Lung (tissue), 12 donors: ENCODE measurements around the gene THRAP3. TPM values are rescaled to one million over a fixed set of nuclear protein-coding genes. Genes with fewer than 3 reads are reported as not detected.
A peak's percentile ranks its signal among the peaks of the same experiment; 100 is the strongest.
"Not testable (repeated sequence)": the region's sequence is repeated elsewhere in the genome, so short reads cannot be mapped to it uniquely, and the experiment has no call there.

Source experiments
- ATAC-seq: fragments of 200-7000 bp; cut with Tn5 transposase; one replicate; pipeline ENCODE4 v1.9.1; 2020; ENCODE audit warnings: moderate number of reproducible peaks; ENCODE audit not compliant: insufficient read depth, low FRiP score
- DNase-seq, 3 donors: peaks; one replicate each; pipeline ENCODE4 v3.0.0-alpha.2; 2013 to 2017
- H3K27ac ChIP-seq, 2 donors: one replicate each; pipeline ENCODE4 v1.5.1; 2013; ENCODE audit warnings: mild to moderate bottlenecking in 2 of 2, moderate library complexity in 2 of 2, control low read depth in 1 of 2, inconsistent platforms in 1 of 2, low read depth in 1 of 2, low read length in 1 of 2
- H3K27me3 ChIP-seq, 3 donors: one replicate each; pipeline ENCODE4 v1.5.1; 2013; ENCODE audit warnings: low read length in 2 of 3; ENCODE audit not compliant: control insufficient read depth in 3 of 3, insufficient read depth in 3 of 3
- H3K36me3 ChIP-seq, 4 donors: one replicate each; pipeline ENCODE4 v1.5.1; 2013; ENCODE audit warnings: low read length in 4 of 4, mild to moderate bottlenecking in 1 of 4, moderate library complexity in 1 of 4; ENCODE audit not compliant: control insufficient read depth in 4 of 4, insufficient read depth in 4 of 4
- H3K4me1 ChIP-seq, 5 donors: one replicate each; pipeline ENCODE4 v1.5.1; 2013; ENCODE audit warnings: low read length in 5 of 5, mild to moderate bottlenecking in 2 of 5, moderate library complexity in 1 of 5; ENCODE audit not compliant: control insufficient read depth in 5 of 5, insufficient read depth in 5 of 5
- H3K4me3 ChIP-seq: one replicate; pipeline ENCODE4 v1.5.1; 2013; ENCODE audit warnings: mild to moderate bottlenecking, control low read depth, moderate library complexity
- H3K9ac ChIP-seq, 2 donors: one replicate each; pipeline ENCODE4 v1.5.1; 2013; ENCODE audit warnings: low read length in 2 of 2, control low read depth in 1 of 2; ENCODE audit not compliant: insufficient read depth in 1 of 2
- H3K9me3 ChIP-seq, 4 donors: one replicate each; pipeline ENCODE4 v1.5.1; 2013; ENCODE audit warnings: low read length in 3 of 4, mild to moderate bottlenecking in 1 of 4, moderate library complexity in 1 of 4; ENCODE audit not compliant: control insufficient read depth in 4 of 4, insufficient read depth in 3 of 4
- WGBS, 2 donors: extraction: QIAGEN DNeasy Blood & Tissue Kit; methylation state at CpG; one replicate each; pipeline ENCODE4 v1.1.7; 2013; 5-methylcytosine and 5-hydroxymethylcytosine counted together
- polyA plus RNA-seq, 2 donors: library from polyadenylated mRNA; stranded (reverse); fragments of 200-250 nt; gene quantifications; one replicate each; pipeline ENCODE4 v1.2.1, GENCODE V29; 2013
- total RNA-seq, 2 donors: library from RNA; depleted of rRNA in 1 of 2; stranded (reverse); fragments of >200 nt in 1 of 2; gene quantifications; one replicate each; pipeline ENCODE4 v1.2.1, GENCODE V29; 2014 to 2021
- TF ChIP-seq, protein P1 (sequence below): IDR thresholded peaks from 2 replicates; pipeline ENCODE4 v1.5.1; 2012; ENCODE audit warnings: mild to moderate bottlenecking; ENCODE audit errors: control extremely low read depth, extremely low read depth
- donor health status: control.
- donor health status: control.
- donor health status: Bipolar disorder and iron deficiency.
- donor health status: healthy.
- donor health status: DM: yes; HTN: yes; CAD: no.

The THRAP3 gene
- total and polyA plus RNA-seq, 4 donors: 25.1 to 92.9 (median 67.3) TPM

DNA sequence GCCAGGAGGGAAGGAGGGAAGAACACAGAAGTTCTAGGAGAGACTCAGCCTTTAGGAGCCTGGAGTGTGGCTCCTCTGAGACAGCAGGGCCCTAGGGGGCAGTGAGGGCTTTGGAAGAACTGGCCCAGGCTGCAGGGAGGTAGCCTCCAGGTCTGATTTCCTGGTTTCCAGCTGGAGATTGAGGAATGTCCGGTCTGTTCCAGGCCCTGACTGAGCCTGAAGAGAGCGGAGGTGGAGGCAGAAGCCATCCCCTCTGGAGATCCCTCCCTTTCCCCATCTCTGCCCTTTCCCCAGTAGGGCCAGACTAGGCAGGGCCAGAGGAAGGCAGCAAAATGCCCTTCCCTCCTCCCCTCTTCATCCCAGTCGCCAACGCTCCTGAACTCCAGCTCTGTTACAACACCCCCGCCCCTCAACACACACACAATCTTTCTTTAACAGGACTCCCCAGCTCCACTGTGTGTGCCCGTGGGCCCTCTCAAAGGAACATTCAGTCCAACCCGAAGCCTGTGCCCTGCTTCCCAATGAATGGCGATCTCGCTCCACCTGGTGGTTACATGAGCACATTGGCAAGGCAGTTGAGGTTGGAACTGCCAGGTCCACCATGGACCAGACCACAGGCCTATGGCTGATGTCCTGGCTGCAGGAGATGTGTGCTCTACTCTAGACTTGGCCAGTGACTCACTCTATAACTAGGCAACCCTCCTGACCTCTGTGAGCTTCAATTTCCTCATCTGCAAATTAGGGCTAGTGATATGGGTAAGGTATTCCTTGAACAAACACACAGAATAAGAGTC lies 36.2 kb upstream of the THRAP3 start:
- ATAC-seq: peak; percentile 95
- H3K36me3 ChIP-seq: no peaks in the 10 kb centered on the region
- no peak overlapping the region for H3K4me3 ChIP-seq
- 4 to 8% methylated on average over 9 of the region's 9 CpGs for WGBS, 2 donors
- no peak overlapping the region for H3K9ac ChIP-seq
- peaks cover 0 to 8% (median 6%) of the 10 kb centered on the region in 5 donors for H3K4me1 ChIP-seq
- peak; percentile 89 to 92 (median 90) for DNase-seq
- H3K27ac ChIP-seq: peak overlapping the region; percentile 85 to 90
- H3K27me3 ChIP-seq: no peaks in the 10 kb centered on the region
- H3K9me3 ChIP-seq: no peaks in the 10 kb centered on the region
- TF ChIP-seq, protein P1, sequence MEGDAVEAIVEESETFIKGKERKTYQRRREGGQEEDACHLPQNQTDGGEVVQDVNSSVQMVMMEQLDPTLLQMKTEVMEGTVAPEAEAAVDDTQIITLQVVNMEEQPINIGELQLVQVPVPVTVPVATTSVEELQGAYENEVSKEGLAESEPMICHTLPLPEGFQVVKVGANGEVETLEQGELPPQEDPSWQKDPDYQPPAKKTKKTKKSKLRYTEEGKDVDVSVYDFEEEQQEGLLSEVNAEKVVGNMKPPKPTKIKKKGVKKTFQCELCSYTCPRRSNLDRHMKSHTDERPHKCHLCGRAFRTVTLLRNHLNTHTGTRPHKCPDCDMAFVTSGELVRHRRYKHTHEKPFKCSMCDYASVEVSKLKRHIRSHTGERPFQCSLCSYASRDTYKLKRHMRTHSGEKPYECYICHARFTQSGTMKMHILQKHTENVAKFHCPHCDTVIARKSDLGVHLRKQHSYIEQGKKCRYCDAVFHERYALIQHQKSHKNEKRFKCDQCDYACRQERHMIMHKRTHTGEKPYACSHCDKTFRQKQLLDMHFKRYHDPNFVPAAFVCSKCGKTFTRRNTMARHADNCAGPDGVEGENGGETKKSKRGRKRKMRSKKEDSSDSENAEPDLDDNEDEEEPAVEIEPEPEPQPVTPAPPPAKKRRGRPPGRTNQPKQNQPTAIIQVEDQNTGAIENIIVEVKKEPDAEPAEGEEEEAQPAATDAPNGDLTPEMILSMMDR: peak; percentile 92

DNA sequence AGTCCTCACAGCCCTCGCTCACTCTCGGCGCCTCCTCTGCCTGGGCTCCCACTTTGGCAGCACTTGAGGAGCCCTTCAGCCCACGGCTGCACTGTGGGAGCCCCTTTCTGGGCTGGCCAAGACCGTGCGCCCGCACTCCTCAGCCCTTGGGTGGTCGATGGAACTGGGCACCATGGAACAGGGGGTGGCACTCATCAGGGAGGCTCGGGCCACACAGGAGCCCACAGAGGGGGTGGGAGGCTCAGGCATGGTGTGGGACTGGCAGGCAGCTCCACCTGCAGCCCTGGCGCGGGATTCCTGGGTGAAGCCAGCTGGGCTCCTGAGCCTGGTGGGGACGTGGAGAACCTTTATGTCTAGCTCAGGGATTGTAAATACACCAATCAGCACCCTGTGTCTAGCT lies 27.4 kb upstream of the THRAP3 start:
- H3K9ac ChIP-seq, H3K4me3 ChIP-seq, ATAC-seq, H3K27ac ChIP-seq, H3K36me3 ChIP-seq, H3K9me3 ChIP-seq, H3K4me1 ChIP-seq, DNase-seq, H3K27me3 ChIP-seq: not testable (repeated sequence)
- 91 to 93% methylated on average over 12 of the region's 12 CpGs for WGBS, 2 donors

DNA sequence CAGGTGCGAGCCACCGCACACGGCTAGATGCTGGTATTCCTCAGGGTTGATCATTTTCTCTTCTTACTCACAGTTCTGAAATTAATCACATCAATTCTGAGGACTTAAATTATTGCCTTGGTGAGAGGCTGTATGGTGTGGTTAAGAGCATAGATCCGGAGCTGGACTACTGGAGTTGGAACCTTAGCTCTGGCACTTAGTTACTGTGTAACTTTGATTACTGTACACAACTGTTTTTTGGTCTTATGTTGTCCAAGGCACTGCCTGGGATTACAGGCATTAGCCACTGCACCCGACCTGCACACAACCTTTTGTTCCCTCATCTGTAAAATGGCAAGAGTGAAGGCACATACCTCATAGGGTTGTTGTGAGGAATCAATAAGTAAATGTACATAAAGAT lies 25.6 kb upstream of the THRAP3 start:
- H3K4me1 ChIP-seq: peaks cover 0 to 4% (median 2%) of the 10 kb centered on the region in 5 donors
- no peak for ATAC-seq
- H3K27ac ChIP-seq: no peak overlapping the region
- H3K36me3 ChIP-seq: no peaks in the 10 kb centered on the region
- no peak for DNase-seq
- H3K4me3 ChIP-seq: no peak overlapping the region
- WGBS, 2 donors: 95 to 97% methylated on average over 5 of the region's 5 CpGs
- H3K9ac ChIP-seq: no peak overlapping the region
- H3K9me3 ChIP-seq: no peaks in the 10 kb centered on the region
- TF ChIP-seq, protein P1: no peak
- H3K27me3 ChIP-seq: no peaks in the 10 kb centered on the region

DNA sequence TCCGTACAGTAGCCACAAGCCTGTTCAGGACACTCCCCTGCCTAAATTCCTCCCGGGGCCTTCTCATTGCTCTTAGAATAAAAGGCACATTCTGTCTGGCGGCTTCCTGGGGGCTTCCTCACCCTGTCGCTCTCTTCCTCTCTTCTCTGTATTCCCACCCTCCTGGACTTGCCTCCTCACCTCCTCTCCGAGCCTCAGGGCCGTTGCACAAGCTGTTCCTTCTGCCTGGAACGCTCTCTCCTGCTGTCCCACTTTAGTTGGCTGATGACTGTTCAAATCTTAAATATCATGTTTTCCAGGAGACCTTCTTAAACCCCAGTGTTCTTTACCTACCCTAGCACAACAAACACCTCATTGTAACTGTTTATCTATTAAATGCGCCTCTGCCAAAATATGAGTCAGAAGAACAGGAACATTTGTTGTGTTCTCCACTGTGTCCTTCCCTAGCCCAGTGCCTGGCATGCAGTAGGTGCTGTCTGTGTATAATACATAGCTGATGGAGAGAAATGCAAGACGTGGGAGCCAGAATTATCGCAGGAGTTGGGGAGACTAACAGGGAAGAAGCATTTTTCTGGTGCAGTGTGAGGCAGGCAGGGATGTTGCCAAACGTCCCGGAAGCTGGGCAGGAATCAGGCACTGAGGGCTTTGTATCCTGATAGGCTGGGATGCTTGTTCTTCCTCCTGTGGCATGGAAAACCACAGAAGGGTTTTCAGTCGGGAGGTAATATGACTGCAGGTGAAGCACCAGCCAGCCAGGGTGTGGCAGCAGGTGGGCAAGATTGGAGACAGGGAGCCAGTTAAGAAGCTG lies 24.1 kb upstream of the THRAP3 start:
- 57 to 63% methylated on average over 13 of the region's 13 CpGs for WGBS, 2 donors
- no peaks in the 10 kb centered on the region for H3K9me3 ChIP-seq
- H3K27me3 ChIP-seq: no peaks in the 10 kb centered on the region
- H3K27ac ChIP-seq: peak overlapping the region in 1 of 2 donors; percentile 90
- H3K9ac ChIP-seq: no peak overlapping the region
- H3K4me1 ChIP-seq: peaks cover 0 to 14% (median 5%) of the 10 kb centered on the region in 5 donors
- H3K36me3 ChIP-seq: no peaks in the 10 kb centered on the region
- DNase-seq: no peak
- H3K4me3 ChIP-seq: no peak overlapping the region
- TF ChIP-seq, protein P1: no peak
- ATAC-seq: no peak
